Stomach (tissue), 4 donors: ENCODE measurements around the gene BST2.

Experiments
- EP300 ChIP-seq: sonication (generic); formaldehyde crosslinking; IDR thresholded peaks from one replicate; pipeline ENCODE4 v1.6.1; 2017; ENCODE audit warnings: antibody characterized with exemption
- POLR2A ChIP-seq, 4 donors: fragments of 450-650 bp; IDR thresholded peaks; one replicate each; pipeline ENCODE4 v1.6.1; 2016; ENCODE audit warnings: antibody characterized with exemption in 4 of 4, control low read depth in 2 of 4, mild to moderate bottlenecking in 1 of 4, moderate library complexity in 1 of 4
- POLR2AphosphoS5 ChIP-seq, 3 donors: sonication (generic); formaldehyde crosslinking; IDR thresholded peaks; one replicate each; pipeline ENCODE4 v1.6.1; 2016; ENCODE audit warnings: antibody characterized with exemption in 3 of 3
- TF ChIP-seq, protein P1 (sequence below), 7 experiments: fragments of 450-650 bp in 4 of 7; fragments of 200-600 bp in 3 of 7; sonication (generic) in 3 of 7; IDR thresholded peaks; one replicate each; pipeline ENCODE4 v1.5.1; 2016 to 2019; ENCODE audit warnings: antibody characterized with exemption in 7 of 7, control low read depth in 2 of 7, mild to moderate bottlenecking in 1 of 7

DNA sequence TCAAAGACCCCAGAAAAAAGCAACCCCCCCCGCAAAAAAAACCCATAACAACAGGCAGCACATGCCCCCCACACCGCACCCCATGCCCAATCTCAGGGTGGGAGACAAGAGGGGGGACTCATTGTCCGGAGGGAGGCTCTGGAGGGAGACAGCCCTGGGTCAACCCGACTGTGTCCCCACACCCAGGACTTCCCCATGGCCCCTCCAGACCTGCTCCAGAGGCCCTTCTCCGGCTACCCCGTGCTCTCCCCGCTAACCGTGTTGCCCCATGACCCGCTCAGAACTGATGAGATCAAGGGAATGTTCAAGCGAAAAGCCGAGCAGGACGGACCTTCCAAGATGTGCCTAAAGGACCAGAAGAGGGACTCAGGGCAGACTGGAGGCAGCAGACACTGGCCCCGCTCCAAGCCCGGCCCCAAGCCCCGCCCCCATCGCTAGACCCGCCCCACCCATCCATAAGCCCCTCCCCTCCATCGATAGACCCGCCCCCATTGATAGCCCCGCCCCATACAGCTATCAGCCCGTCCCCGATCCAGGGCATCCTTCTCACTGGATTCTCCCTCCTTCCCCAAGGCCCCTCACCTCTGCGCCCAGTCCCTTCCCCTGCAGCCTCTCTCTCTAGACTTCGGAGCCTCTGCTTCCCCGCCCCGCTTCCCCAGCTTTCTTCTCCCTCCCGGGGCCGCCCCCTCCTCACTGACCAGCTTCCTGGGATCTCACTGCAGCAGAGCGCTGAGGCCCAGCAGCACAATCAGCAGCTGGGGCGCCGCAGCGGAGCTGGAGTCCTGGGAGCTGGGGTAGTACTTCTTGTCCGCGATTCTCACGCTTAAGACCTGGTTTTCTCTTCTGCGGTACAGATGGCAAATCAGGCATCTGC, 2.2 kb downstream of the BST2 start:
- TF ChIP-seq POLR2A (IDR thresholded peaks at IDR 0.05) (no peak), POLR2AphosphoS5 (IDR thresholded peaks at IDR 0.05) (no peak), EP300 (no peak)
- TF ChIP-seq, protein P1, sequence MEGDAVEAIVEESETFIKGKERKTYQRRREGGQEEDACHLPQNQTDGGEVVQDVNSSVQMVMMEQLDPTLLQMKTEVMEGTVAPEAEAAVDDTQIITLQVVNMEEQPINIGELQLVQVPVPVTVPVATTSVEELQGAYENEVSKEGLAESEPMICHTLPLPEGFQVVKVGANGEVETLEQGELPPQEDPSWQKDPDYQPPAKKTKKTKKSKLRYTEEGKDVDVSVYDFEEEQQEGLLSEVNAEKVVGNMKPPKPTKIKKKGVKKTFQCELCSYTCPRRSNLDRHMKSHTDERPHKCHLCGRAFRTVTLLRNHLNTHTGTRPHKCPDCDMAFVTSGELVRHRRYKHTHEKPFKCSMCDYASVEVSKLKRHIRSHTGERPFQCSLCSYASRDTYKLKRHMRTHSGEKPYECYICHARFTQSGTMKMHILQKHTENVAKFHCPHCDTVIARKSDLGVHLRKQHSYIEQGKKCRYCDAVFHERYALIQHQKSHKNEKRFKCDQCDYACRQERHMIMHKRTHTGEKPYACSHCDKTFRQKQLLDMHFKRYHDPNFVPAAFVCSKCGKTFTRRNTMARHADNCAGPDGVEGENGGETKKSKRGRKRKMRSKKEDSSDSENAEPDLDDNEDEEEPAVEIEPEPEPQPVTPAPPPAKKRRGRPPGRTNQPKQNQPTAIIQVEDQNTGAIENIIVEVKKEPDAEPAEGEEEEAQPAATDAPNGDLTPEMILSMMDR (IDR thresholded peaks at IDR 0.05), result no peak
